SK-N-SH (cell line): ENCODE data around the gene UBAC2. TPM values are rescaled to one million over a fixed set of nuclear protein-coding genes. Genes with fewer than 3 reads are reported as not detected.

Experiments used
- CTCF ChIA-PET: fragments of 300-600, 350-600 bp; formaldehyde crosslinking; extraction: SDS; loops from one replicate; lab custom pipeline; 2021; lab: Yijun Ruan, JAX
- POLR2A ChIA-PET: fragments of 350-600 bp; sonication (Branson Sonifier 250); formaldehyde crosslinking; extraction: SDS; loops from one replicate; lab custom pipeline; 2020; ENCODE audit warnings: antibody characterized with exemption, inconsistent platforms; lab: Yijun Ruan, JAX
- DNase-seq: peaks from one replicate; pipeline ENCODE4 v3.0.0; 2012
- H2AFZ ChIP-seq: fragments of 200-600 bp; sonication (generic); 2 replicates; pipeline ENCODE4 v1.8.1; 2016; ENCODE audit warnings: antibody characterized with exemption, mild to moderate bottlenecking, low read depth
- H3F3A ChIP-seq: fragments of 200-600 bp; sonication (generic); replicated peaks from 2 replicates; pipeline ENCODE3; 2016; ENCODE audit warnings: antibody characterized with exemption, mild to moderate bottlenecking; ENCODE audit not compliant: insufficient read depth
- H3K27ac ChIP-seq, 2 experiments: fragments of 200-500 bp in 1 of 2; fragments of 200-600 bp in 1 of 2; sonication (Bioruptor generic) in 1 of 2; sonication (generic), shearing (Covaris generic) in 1 of 2; 2 replicates each; pipeline versions ENCODE4 v1.5.1 to v1.6.1; 2014 to 2016; ENCODE audit warnings: low read depth in 2 of 2, inconsistent platforms in 1 of 2, low read length in 1 of 2, mild to moderate bottlenecking in 1 of 2, mixed read lengths in 1 of 2
- H3K27me3 ChIP-seq: fragments of 200-600 bp; sonication (generic), shearing (Covaris generic); 2 replicates; pipeline ENCODE4 v1.6.1; 2016; ENCODE audit warnings: mixed run types; ENCODE audit not compliant: insufficient read depth
- H3K36me3 ChIP-seq, 2 experiments: fragments of 200-500 bp in 1 of 2; fragments of 200-600 bp in 1 of 2; sonication (Bioruptor generic) in 1 of 2; sonication (generic) in 1 of 2; replicated peaks in 1 of 2; 2 replicates each; pipeline versions ENCODE3 to v1.5.1; 2014 to 2016; ENCODE audit warnings: low read length in 1 of 2, mild to moderate bottlenecking in 1 of 2; ENCODE audit not compliant: insufficient read depth in 2 of 2, control insufficient read depth in 1 of 2
- H3K4me1 ChIP-seq, 2 experiments: fragments of 200-500 bp in 1 of 2; fragments of 200-600 bp in 1 of 2; sonication (Bioruptor generic) in 1 of 2; sonication (generic), shearing (Covaris generic) in 1 of 2; 2 replicates each; pipeline versions ENCODE4 v1.5.1 to v1.6.1; 2014 to 2016; ENCODE audit warnings: low read depth in 1 of 2, low read length in 1 of 2, mixed run types in 1 of 2; ENCODE audit not compliant: insufficient read depth in 2 of 2, control insufficient read depth in 1 of 2
- H3K4me2 ChIP-seq: fragments of 200-600 bp; sonication (generic), shearing (Covaris generic); 2 replicates; pipeline ENCODE4 v1.6.1; 2017; ENCODE audit warnings: mixed run types
- H3K4me3 ChIP-seq, 2 experiments: fragments of 200-500 bp in 1 of 2; fragments of 200-600 bp in 1 of 2; sonication (Bioruptor generic) in 1 of 2; sonication (generic), shearing (Covaris generic) in 1 of 2; 2 replicates each; pipeline versions ENCODE4 v1.5.1 to v1.8.1; 2014 to 2016; ENCODE audit warnings: low read depth in 2 of 2, inconsistent platforms in 1 of 2, low read length in 1 of 2, mild to moderate bottlenecking in 1 of 2, mixed read lengths in 1 of 2, moderate library complexity in 1 of 2
- H3K79me2 ChIP-seq: fragments of 200-600 bp; sonication (generic); 2 replicates; pipeline ENCODE4 v1.8.1; 2017; ENCODE audit warnings: mild to moderate bottlenecking; ENCODE audit not compliant: insufficient read depth
- H3K9ac ChIP-seq: fragments of 200-600 bp; sonication (generic); 2 replicates; pipeline ENCODE4 v1.6.1; 2017; ENCODE audit warnings: mixed run types
- H3K9me2 ChIP-seq: fragments of 200-600 bp; sonication (generic); 2 replicates; pipeline ENCODE4 v1.6.1; 2017; ENCODE audit warnings: mixed run types
- H3K9me3 ChIP-seq: fragments of 200-600 bp; sonication (generic); 2 replicates; pipeline ENCODE4 v1.6.1; 2017; ENCODE audit warnings: mixed run types, mild to moderate bottlenecking, moderate library complexity
- H4K20me1 ChIP-seq: fragments of 200-600 bp; sonication (generic); 2 replicates; pipeline ENCODE4 v1.6.1; 2017; ENCODE audit warnings: mild to moderate bottlenecking, mixed run types; ENCODE audit not compliant: insufficient read depth
- ELF1 ChIP-seq: IDR thresholded peaks from 2 replicates; pipeline ENCODE4 v1.4.0; 2012
- EP300 ChIP-seq, 2 experiments: IDR thresholded peaks; 2 replicates each; pipeline versions ENCODE4 v1.4.0 to v1.6.1; 2012; ENCODE audit warnings: borderline replicate concordance in 1 of 2, low read depth in 1 of 2, low read length in 1 of 2
- EZH2phosphoT487 ChIP-seq: fragments of 200-600 bp; sonication (generic); IDR thresholded peaks from 2 replicates; pipeline ENCODE4 v1.6.1; 2017; ENCODE audit warnings: low read depth, mixed run types, mild to moderate bottlenecking, antibody characterized with exemption, moderate library complexity, borderline replicate concordance
- FOSL2 ChIP-seq: IDR thresholded peaks from 2 replicates; pipeline ENCODE4 v1.4.0; 2012; ENCODE audit warnings: low read depth, mild to moderate bottlenecking, moderate library complexity, borderline replicate concordance
- FOXJ3 ChIP-seq: sonication (generic); formaldehyde crosslinking; IDR thresholded peaks from 2 replicates; pipeline ENCODE4 v1.5.1; 2020; ENCODE audit warnings: mild to moderate bottlenecking, missing genetic modification reagents
- GABPA ChIP-seq: IDR thresholded peaks from 2 replicates; pipeline ENCODE4 v1.4.0; 2012; ENCODE audit warnings: low read depth, mild to moderate bottlenecking
- GATA2 ChIP-seq: sonication (generic); formaldehyde crosslinking; IDR thresholded peaks from 2 replicates; pipeline ENCODE4 v1.5.0; 2020; ENCODE audit warnings: mild to moderate bottlenecking, missing genetic modification reagents
- JUND ChIP-seq: IDR thresholded peaks from 2 replicates; pipeline ENCODE4 v1.4.0; 2012
- MAX ChIP-seq: IDR thresholded peaks from 2 replicates; pipeline ENCODE4 v1.4.0; 2012; ENCODE audit warnings: low read depth
- MEF2A ChIP-seq: IDR thresholded peaks from 2 replicates; pipeline ENCODE4 v1.4.0; 2012; ENCODE audit warnings: low read depth, borderline replicate concordance
- MXI1 ChIP-seq: IDR thresholded peaks from 2 replicates; pipeline ENCODE4 v1.6.1; 2012; ENCODE audit warnings: mild to moderate bottlenecking, low read depth, low read length, improper control_type of control experiment
- PBX3 ChIP-seq: IDR thresholded peaks from 2 replicates; pipeline ENCODE4; 2012
- POLR2AphosphoS5 ChIP-seq: IDR thresholded peaks from 2 replicates; pipeline ENCODE4 v1.6.1; 2012; ENCODE audit warnings: low read depth, low read length
- RAD21 ChIP-seq: IDR thresholded peaks from 2 replicates; pipeline ENCODE4 v1.6.1; 2012; ENCODE audit warnings: mild to moderate bottlenecking, low read length
- RFX5 ChIP-seq: IDR thresholded peaks from 2 replicates; pipeline ENCODE4 v1.6.1; 2012; ENCODE audit warnings: mild to moderate bottlenecking, improper control_type of control experiment, low read length
- RXRA ChIP-seq: IDR thresholded peaks from 2 replicates; pipeline ENCODE4 v1.4.0; 2012; ENCODE audit warnings: low read depth, mild to moderate bottlenecking, borderline replicate concordance
- SIN3A ChIP-seq: IDR thresholded peaks from 2 replicates; pipeline ENCODE4 v1.6.1; 2012; ENCODE audit warnings: low read depth, mild to moderate bottlenecking, low read length, moderate library complexity, borderline replicate concordance
- SMC3 ChIP-seq: IDR thresholded peaks from 2 replicates; pipeline ENCODE4 v1.6.1; 2012; ENCODE audit warnings: low read depth, low read length, improper control_type of control experiment
- TAF1 ChIP-seq: IDR thresholded peaks from 2 replicates; pipeline ENCODE4 v1.6.1; 2012; ENCODE audit warnings: low read depth, mild to moderate bottlenecking, low read length, moderate library complexity, borderline replicate concordance
- TEAD4 ChIP-seq: IDR thresholded peaks from 2 replicates; pipeline ENCODE4 v1.4.0; 2012; ENCODE audit warnings: mild to moderate bottlenecking, borderline replicate concordance; ENCODE audit not compliant: insufficient read depth
- USF1 ChIP-seq: IDR thresholded peaks from 2 replicates; pipeline ENCODE4 v1.4.0; 2012; ENCODE audit warnings: low read depth, borderline replicate concordance
- YY1 ChIP-seq: IDR thresholded peaks from 2 replicates; pipeline ENCODE4 v1.4.0; 2012; ENCODE audit warnings: low read depth, mild to moderate bottlenecking
- ZBTB33 ChIP-seq: IDR thresholded peaks from 2 replicates; pipeline ENCODE4 v1.4.0; 2012; ENCODE audit warnings: low read depth, borderline replicate concordance
- WGBS: methylation state at CpG from one replicate; pipeline ENCODE4 v1.1.6; 2017; ENCODE audit warnings: low lambda C conversion rate; 5-methylcytosine and 5-hydroxymethylcytosine counted together
- polyA plus RNA-seq, 3 experiments: library from polyadenylated mRNA; depleted of rRNA; stranded (reverse); fragments of >200 nt; gene quantifications; 2 replicates each; pipeline ENCODE4 v1.2.3, GENCODE V29; 2012

Gene UBAC2
- polyA plus RNA-seq, 1 of the 3 experiments (the other 2 are of a cell fraction): 79.0 TPM

- no peak overlapping the region for H3K27ac ChIP-seq
- no peaks in the 10 kb centered on the region for H3K4me1 ChIP-seq
- H3K4me2 ChIP-seq: no peak overlapping the region
- no peak overlapping the region for H2AFZ ChIP-seq
- ChIA-PET POLR2A (no interaction called here), CTCF (no interaction called here)
- no peak overlapping the region for H3K4me3 ChIP-seq
- H3K9ac ChIP-seq: no peak overlapping the region
- H3K36me3 ChIP-seq: no peaks in the 10 kb centered on the region
- no peaks in the 10 kb centered on the region for H3K9me3 ChIP-seq
- H3K27me3 ChIP-seq: no peaks in the 10 kb centered on the region; the same call in 1 of the 2 replicates
- TF ChIP-seq PBX3 (no peak), USF1 (no peak), MXI1 (no peak), RFX5 (no peak), GATA2 (no peak), RXRA (no peak), SIN3A (no peak), FOSL2 (no peak), EP300 (IDR thresholded peaks at IDR 0.05; ENCODE audit: borderline replicate concordance in 1 of 2, low read depth in 1 of 2, low read length in 1 of 2) (no peak), TEAD4 (no peak), TAF1 (no peak)
- no peaks in the 10 kb centered on the region for H4K20me1 ChIP-seq
- no peak for DNase-seq
- H3K79me2 ChIP-seq: no peaks in the 10 kb centered on the region
- H3F3A ChIP-seq: no peaks in the 10 kb centered on the region
- 41% methylated on average over 6 of the region's 6 CpGs for WGBS
- no peaks in the 10 kb centered on the region for H3K9me2 ChIP-seq
Measured at GRCh38 chr13:99406799-99407201, 206.1 kb downstream of the UBAC2 start.

- Histone ChIP-seq H3K36me3 (no peaks in the 10 kb centered on the region), H4K20me1 (no peaks in the 10 kb centered on the region), H3F3A (no peaks in the 10 kb centered on the region), H3K9me2 (no peaks in the 10 kb centered on the region), H3K4me2 (no peak overlapping the region), H3K4me3 (no peak overlapping the region), H3K9me3 (no peaks in the 10 kb centered on the region), H3K27me3 (no peaks in the 10 kb centered on the region; the same call in 1 of the 2 replicates), H2AFZ (no peak overlapping the region), H3K79me2 (no peaks in the 10 kb centered on the region), H3K27ac (no peak overlapping the region), H3K4me1 (no peaks in the 10 kb centered on the region), H3K9ac (no peak overlapping the region)
- POLR2A ChIA-PET: no interaction called here
- CTCF ChIA-PET: interaction anchor here (0.9 kb wide), 1 partner anchor 28 kb away, joined by 3 read pairs; no protein-coding TSS in a partner anchor
- DNase-seq: no peak
- 78% methylated on average over 19 of the region's 33 CpGs for WGBS
- no peak for TF ChIP-seq MAX
- no peak for TF ChIP-seq GABPA
- no peak for TF ChIP-seq MEF2A
- no peak for TF ChIP-seq POLR2AphosphoS5
- TF ChIP-seq ZBTB33: no peak
- TF ChIP-seq ELF1: no peak
- TF ChIP-seq EZH2phosphoT487: no peak
- TF ChIP-seq MXI1: no peak
- no peak for TF ChIP-seq EP300 (IDR thresholded peaks at IDR 0.05; ENCODE audit: borderline replicate concordance in 1 of 2, low read depth in 1 of 2, low read length in 1 of 2)
- no peak for TF ChIP-seq TEAD4
- no peak for TF ChIP-seq FOXJ3 (CRISPR knock-in tag)
- TF ChIP-seq YY1: no peak
- no peak for TF ChIP-seq SMC3
- no peak for TF ChIP-seq PBX3
- no peak for TF ChIP-seq RAD21
- TF ChIP-seq JUND: no peak
Measured at GRCh38 chr13:99407906-99408702, 207.4 kb downstream of the UBAC2 start.
